GM21447 (cell line): Measurements from ENCODE around the gene SMCO2.

Experiments used
- ATAC-seq: cut with Tn5 transposase; IDR thresholded peaks from one replicate; pipeline ENCODE4 v1.9.1; 2021; ENCODE audit not compliant: unreplicated experiment

SMCO2 gene

DNA sequence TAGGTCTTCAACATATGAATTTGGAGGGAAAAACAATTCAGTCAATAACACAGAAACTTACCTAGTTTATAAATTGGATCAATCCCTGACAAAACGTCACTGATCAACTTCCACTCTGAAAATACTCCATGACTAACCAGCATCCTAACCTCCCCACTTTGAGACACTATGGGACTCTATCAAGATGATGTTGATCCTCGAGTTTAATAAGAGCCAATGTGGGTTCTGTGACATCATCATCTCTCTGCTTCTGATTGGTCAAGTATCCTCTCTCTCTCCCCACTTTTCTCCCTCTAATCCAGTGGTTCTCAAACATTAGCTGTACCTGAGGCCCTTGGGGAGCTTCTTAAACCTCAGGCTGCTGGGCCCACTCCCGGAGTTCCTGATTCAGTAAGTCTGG is at the start of gene SMCO2:
Gene SMCO2, plus strand, starts transcription at position 301 of the 400 bp plus-strand sequence. CDS start 23,896 bp downstream, outside the sequence.
- no peak for ATAC-seq

DNA sequence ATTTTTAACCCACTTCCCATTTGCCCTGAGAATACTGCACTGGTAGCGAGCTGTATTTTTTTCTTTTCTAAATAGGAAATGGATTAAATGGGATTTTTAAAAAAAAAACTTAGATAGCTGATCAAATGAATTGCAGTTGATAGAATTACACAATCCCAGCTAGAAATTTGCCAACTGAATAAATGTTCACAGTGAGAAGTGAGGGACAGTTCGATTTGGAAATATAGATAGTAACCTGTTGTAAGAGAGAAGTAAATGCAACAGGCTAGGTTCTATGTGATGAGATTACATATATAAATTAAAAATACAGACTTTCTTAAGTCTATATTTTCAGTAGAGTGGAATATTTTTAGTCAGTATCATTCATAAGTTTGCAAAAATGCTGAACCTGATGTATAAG is 48.1 kb upstream of the SMCO2 start:
- no peak for ATAC-seq

GRCh38 chr12:27399074-27399473 is 47.5 kb upstream of the SMCO2 start:
- ATAC-seq, result no peak

- ATAC-seq, result no peak
These were observed 45.6 kb upstream of the SMCO2 start for GRCh38 chr12:27400856-27401354.

DNA sequence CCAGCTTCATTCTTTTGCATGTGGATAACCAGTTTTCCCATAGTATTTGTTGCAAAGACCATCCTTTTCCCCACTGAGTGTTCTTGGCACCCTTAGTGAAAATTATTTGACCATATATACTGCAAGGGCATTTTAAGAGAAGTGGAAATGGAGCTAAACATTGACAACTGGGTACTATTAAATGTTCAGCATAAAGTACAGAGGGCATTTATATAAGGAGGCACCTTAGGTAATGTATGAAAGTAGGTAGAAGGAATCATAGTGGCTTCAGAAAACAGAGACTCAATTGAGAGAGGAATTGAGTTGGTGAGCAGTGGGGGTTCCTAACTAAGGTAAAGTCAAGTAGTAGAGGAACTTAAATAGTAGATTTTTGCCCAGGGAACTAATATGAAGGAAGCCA is 34.5 kb upstream of the SMCO2 start:
- no peak for ATAC-seq

GRCh38 chr12:27422697-27423096 is 23.8 kb upstream of the SMCO2 start:
- no peak for ATAC-seq

- ATAC-seq, result no peak
These were observed 21.8 kb upstream of the SMCO2 start for GRCh38 chr12:27424631-27425230.

DNA sequence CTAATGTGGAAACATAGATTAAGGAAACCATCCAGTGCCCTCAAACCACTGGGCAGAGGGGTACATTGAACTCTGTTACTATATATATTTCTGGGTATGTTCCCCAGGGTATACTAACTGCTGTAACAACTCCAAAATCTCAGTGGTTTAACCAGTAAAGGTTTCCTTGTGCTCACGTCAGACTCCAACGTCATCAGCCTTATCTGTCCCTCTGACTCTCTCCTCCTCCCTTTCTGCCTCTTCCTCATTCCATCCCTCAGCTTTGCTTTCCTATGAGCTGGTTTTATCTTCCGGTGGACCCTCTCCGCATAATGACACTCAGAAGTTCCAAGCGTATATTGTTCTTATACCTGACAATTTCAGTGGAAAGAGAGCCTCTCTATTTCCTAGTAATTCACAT is 21.2 kb upstream of the SMCO2 start:
- ATAC-seq, result no peak

GRCh38 chr12:27426743-27427487 is 19.6 kb upstream of the SMCO2 start:
- no peak for ATAC-seq

DNA sequence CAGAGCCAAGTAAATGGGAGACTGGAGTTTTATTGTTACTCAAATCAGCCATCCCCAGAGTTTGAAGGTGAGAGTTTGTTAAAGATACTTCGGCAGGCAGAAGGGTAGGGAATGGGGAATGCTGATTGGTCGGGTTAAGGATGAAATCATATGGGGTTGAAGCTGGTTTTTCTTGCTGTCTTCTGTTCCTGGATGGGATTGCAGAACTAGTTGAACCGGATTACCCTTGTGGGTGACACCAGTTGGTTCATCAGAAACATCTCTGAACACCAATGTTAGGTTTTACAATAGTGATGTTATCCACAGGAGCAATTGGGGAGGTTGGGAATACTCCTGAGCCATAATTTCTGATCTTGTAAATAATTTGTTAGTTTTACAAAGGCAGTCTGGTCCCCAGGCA is 18.7 kb upstream of the SMCO2 start:
- no peak for ATAC-seq

- no peak for ATAC-seq
These were observed 18.1 kb upstream of the SMCO2 start for GRCh38 chr12:27428466-27428865.

DNA sequence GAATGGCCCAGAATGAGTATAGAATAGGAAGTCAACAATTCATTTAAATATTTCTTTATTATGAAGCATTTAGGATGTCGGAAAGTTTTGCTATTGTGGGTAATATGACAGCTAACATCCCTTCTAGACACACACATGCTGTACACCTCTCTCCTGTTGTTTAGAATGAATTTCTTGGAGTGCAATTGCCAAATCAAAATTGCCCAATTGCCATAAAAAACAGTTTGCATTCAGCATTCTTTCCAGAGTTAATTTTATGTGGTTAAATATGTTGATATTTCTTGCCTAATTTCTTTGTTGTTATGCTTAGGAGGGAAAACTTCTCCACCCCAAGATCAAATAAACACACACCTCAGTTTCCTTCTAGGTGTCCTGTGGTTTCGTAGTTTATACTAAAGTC is 16.9 kb upstream of the SMCO2 start:
- no peak for ATAC-seq

DNA sequence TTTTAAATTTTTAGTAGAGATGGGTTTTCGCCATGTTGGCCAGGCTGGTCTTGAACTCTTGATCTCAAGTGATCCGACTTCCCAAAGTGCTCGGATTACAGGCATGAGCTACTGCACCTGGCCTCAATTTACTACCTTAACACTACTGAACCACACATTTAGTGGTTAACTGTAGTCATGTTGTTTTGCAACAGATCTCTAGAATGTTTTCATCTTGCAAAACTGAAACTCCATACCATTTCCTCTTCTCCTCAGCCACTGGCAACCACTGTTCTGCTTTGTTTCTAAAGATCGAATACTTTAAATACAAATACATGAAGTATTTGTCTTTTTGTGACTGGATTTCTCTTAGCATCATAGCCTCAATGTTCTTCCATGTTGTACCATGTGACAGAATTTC is 15.4 kb upstream of the SMCO2 start:
- no peak for ATAC-seq

DNA sequence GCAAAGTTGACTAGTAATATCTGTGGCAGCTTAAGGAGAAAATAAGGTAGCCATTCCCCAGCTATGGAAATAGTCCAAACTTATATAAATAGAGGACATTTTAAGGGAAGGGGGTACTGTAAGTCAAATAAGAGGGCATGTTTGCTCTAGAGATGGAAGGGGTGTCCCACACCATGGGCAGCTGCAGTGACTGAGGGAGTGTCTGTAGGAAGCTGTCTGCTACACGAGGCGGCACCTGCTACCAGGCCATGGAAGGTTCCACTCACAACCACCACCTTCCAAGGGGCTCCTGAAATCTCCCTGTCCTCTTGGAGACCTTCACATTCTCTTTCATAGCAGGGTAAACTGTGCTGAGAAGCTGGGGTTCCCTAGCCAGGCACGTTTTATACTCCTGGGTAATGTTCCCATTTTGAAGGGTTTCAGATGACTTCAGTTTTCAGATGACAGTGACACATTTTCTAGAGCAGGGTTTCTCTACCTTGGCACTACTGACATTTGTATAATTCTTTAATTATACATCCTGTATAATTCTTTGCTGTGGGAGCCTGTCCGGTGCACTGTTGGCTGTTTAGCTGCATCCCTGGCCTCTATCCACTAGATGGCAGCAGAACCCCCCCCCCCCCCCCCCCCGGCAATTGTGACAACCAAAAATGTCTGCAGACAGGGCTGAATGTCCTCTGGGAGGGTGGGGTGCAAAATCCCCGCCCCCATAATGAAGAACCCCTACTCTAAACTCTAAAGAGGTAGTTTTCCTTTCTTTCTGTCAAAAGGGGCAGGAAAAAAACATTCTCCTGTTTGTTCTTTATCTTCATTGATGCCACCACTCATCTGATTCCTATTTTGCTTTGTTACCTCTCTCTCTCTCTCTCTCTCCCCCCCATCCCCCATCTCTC is 11.6 kb upstream of the SMCO2 start:
- peak; percentile 44 for ATAC-seq

GRCh38 chr12:27436029-27436428 is 10.5 kb upstream of the SMCO2 start:
- no peak for ATAC-seq

- ATAC-seq, result no peak
These were observed 9.8 kb upstream of the SMCO2 start for GRCh38 chr12:27436768-27437167.

DNA sequence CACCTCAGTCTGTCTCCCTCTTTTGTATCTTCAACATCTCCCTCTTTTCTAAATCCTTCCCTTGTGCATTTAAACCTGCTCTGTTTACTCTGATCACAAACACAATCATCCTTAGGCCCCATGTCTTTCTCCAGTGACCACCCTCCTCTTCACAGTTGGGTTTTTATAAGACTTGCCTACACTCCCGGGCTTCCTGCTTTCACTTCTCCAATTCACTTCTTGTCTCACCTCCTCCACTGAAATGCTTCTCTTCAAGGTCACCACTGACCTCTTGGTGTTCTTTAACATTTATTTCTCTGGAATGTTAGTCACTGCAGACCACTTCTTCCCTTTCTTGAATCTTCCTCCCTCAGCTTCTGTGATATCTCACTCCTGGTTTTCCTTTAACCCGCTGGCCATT is 8.7 kb upstream of the SMCO2 start:
- ATAC-seq, result no peak

DNA sequence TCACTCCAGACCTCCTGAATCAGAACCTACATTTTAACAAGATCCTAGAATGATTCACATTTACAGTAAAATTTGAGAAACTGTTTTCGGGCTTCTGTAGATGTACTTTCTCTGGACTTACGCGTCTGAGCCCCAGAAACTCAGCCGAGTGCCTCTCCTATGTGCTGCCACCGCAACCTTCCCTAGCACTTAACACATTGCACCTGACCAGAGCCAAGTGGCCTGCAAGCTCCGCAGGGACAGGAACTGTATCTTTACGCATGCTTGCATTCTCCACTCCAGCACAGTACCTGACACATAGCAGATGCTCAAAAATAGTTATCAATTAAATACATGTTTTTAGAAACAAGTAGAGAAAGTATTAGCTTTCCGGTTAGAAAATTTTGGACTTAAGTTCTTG is 1.2 kb downstream of the SMCO2 start:
- no peak for ATAC-seq

DNA sequence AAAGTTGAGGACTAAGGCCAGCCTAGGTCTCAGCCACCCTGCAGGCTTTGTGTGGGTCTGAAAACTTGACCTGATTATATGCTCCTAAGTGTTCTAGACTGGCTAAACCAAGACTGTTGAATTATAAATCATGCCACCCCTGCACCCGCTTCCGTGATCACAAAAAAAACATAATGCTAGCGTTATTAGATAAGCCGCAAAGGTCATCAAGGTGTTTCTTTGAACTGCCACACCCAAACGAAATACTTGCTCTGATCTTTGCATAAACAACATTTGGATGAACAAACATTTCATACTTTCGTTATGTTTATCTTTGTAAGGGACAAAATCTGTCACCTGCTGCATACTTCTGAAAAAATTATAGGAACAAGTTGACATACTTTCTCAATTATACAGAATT is 2.5 kb downstream of the SMCO2 start:
- no peak for ATAC-seq

DNA sequence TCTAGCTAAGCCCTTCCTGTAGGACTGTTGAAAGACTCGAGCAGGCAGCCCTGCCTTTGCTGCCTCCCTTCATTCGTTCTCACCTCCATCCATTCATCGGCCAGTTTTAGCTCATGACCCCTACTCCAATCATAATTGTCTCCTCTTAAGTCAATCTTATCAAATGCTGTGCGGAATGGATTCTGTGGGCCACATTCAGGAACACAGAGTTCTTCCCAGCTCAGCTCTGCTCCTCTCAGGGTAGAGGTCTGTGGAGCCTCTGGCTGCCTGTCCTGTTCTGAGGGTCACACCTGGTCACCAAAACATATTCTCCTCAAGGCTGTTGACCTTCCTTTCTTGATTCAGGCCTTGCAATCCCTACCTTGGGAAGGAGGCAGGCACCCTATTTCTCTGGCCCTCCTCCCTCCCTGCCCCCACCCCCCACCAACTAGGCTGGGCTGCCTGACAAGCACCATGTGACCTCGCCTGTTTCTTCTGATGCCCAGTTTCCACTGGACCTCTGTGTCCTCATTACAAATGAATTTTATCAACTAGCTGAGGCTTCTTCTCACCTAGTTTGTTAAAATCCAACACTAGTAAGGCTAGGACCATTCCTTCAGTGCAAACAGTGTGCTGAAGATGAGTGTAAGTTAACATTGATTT is 3.5 kb downstream of the SMCO2 start:
- ATAC-seq, result no peak
